Measurements from ENCODE around the gene FAM200A.
A peak's percentile ranks its signal among the peaks of the same experiment; 100 is the strongest.
"Not testable (repeated sequence)": the region's sequence is repeated elsewhere in the genome, so short reads cannot be mapped to it uniquely, and the experiment has no call there.

The FAM200A gene

GRCh38 chr7:99551334-99551733, 580 bp downstream of the FAM200A start:
- no peak for DNase-seq
- H3K27ac ChIP-seq (ENCODE audit: low read length): peak overlapping the region; percentile 85

GRCh38 chr7:99549545-99549944, 2.4 kb downstream of the FAM200A start:
- Histone ChIP-seq H3K79me2 (ENCODE audit: insufficient read depth, low read length) (peaks cover 24% of the 10 kb centered on the region), H3K36me3 (ENCODE audit: insufficient read depth, low read length) (peaks cover 25% of the 10 kb centered on the region), H3K4me1 (ENCODE audit: insufficient read depth, low read length) (peaks cover 34% of the 10 kb centered on the region)
- H3K27ac ChIP-seq (ENCODE audit: low read length); H3K9me3 ChIP-seq (ENCODE audit: insufficient read depth, low read length, severe bottlenecking); H3K4me2 ChIP-seq (ENCODE audit: insufficient read depth, low read length); H4K20me1 ChIP-seq (ENCODE audit: insufficient read depth, low read length); H3K27me3 ChIP-seq (ENCODE audit: insufficient read depth, low read length, poor library complexity); H2AFZ ChIP-seq (ENCODE audit: low read depth, low read length); H3K9ac ChIP-seq (ENCODE audit: low read depth, low read length); ATAC-seq (ENCODE audit: insufficient read depth, low read depth); H3K4me3 ChIP-seq (ENCODE audit: low read depth in 1 of 2, low read length in 2 of 2); DNase-seq: not testable (repeated sequence)

More at GRCh38 chr7:99551334-99551733, 580 bp downstream of the FAM200A start:
- Histone ChIP-seq H2AFZ (ENCODE audit: low read depth, low read length) (peak overlapping the region; percentile 97), H3K4me1 (ENCODE audit: insufficient read depth, low read length) (peaks cover 39% of the 10 kb centered on the region), H3K27me3 (ENCODE audit: insufficient read depth, low read length, poor library complexity) (no peaks in the 10 kb centered on the region), H4K20me1 (ENCODE audit: insufficient read depth, low read length) (no peaks in the 10 kb centered on the region), H3K4me2 (ENCODE audit: insufficient read depth, low read length) (peak overlapping the region; percentile 86), H3K36me3 (ENCODE audit: insufficient read depth, low read length) (peaks cover 39% of the 10 kb centered on the region), H3K9me3 (ENCODE audit: insufficient read depth, low read length, severe bottlenecking) (no peaks in the 10 kb centered on the region), H3K9ac (ENCODE audit: low read depth, low read length) (peak overlapping the region; percentile 87), H3K4me3 (ENCODE audit: low read depth in 1 of 2, low read length in 2 of 2) (peak overlapping the region; percentile 70 to 91), H3K79me2 (ENCODE audit: insufficient read depth, low read length) (peaks cover 34% of the 10 kb centered on the region)
- TF ChIP-seq EZH2 (IDR thresholded peaks at IDR 0.05; ENCODE audit: borderline replicate concordance, low read depth, low read length, severe bottlenecking) (no peak), CTCF (IDR thresholded peaks at IDR 0.05; ENCODE audit: borderline replicate concordance, extremely low read depth, low read length, poor library complexity, severe bottlenecking) (no peak)
- ATAC-seq (ENCODE audit: insufficient read depth, low read depth): no peak

- not testable (repeated sequence) for H3K4me2 ChIP-seq (ENCODE audit: insufficient read depth, low read length); H3K9me3 ChIP-seq (ENCODE audit: insufficient read depth, low read length, severe bottlenecking); H4K20me1 ChIP-seq (ENCODE audit: insufficient read depth, low read length); H3K27me3 ChIP-seq (ENCODE audit: insufficient read depth, low read length, poor library complexity); H3K9ac ChIP-seq (ENCODE audit: low read depth, low read length); H3K4me3 ChIP-seq (ENCODE audit: low read depth in 1 of 2, low read length in 2 of 2); DNase-seq; H3K79me2 ChIP-seq (ENCODE audit: insufficient read depth, low read length); ATAC-seq (ENCODE audit: insufficient read depth, low read depth); H3K27ac ChIP-seq (ENCODE audit: low read length); H3K4me1 ChIP-seq (ENCODE audit: insufficient read depth, low read length); H2AFZ ChIP-seq (ENCODE audit: low read depth, low read length)
- peaks cover 14% of the 10 kb centered on the region for H3K36me3 ChIP-seq (ENCODE audit: insufficient read depth, low read length)
Measured at GRCh38 chr7:99545308-99545707, 6.6 kb downstream of the FAM200A start.

GRCh38 chr7:99543916-99544315, 8.0 kb downstream of the FAM200A start:
- TF ChIP-seq EZH2 (IDR thresholded peaks at IDR 0.05; ENCODE audit: borderline replicate concordance, low read depth, low read length, severe bottlenecking): no peak
- no peak for TF ChIP-seq CTCF (IDR thresholded peaks at IDR 0.05; ENCODE audit: borderline replicate concordance, extremely low read depth, low read length, poor library complexity, severe bottlenecking)
- ATAC-seq (ENCODE audit: insufficient read depth, low read depth) (no peak), DNase-seq (no peak)
- Histone ChIP-seq H3K27me3 (ENCODE audit: insufficient read depth, low read length, poor library complexity) (no peaks in the 10 kb centered on the region), H3K36me3 (ENCODE audit: insufficient read depth, low read length) (peaks cover 14% of the 10 kb centered on the region), H3K27ac (ENCODE audit: low read length) (no peak overlapping the region), H3K9me3 (ENCODE audit: insufficient read depth, low read length, severe bottlenecking) (peaks cover 6% of the 10 kb centered on the region), H3K4me2 (ENCODE audit: insufficient read depth, low read length) (no peak overlapping the region), H4K20me1 (ENCODE audit: insufficient read depth, low read length) (no peaks in the 10 kb centered on the region), H3K9ac (ENCODE audit: low read depth, low read length) (no peak overlapping the region), H3K4me1 (ENCODE audit: insufficient read depth, low read length) (no peaks in the 10 kb centered on the region), H3K4me3 (ENCODE audit: low read depth in 1 of 2, low read length in 2 of 2) (no peak overlapping the region), H2AFZ (ENCODE audit: low read depth, low read length) (no peak overlapping the region), H3K79me2 (ENCODE audit: insufficient read depth, low read length) (no peaks in the 10 kb centered on the region)
